Natural killer cell treated with Interleukin-12 subunit alpha and Interleukin-12 subunit beta and Interleukin-15 and Interleukin-18, amount 100 ng/mL, for 72 hours (primary cell): ENCODE results near the gene CHPF. TPM values are rescaled to one million over a fixed set of nuclear protein-coding genes. Genes with fewer than 3 reads are reported as not detected.

Experiments used
- ATAC-seq, 2 donors: fragments of 150-1000 bp; cut with Tn5 transposase in 1 of 2; sonication (Bioruptor Pico), chemical (Tn5 transposase) in 1 of 2; 2 replicates each; pipeline ENCODE4 v1.10.0; 2021
- DNase-seq: peaks from one replicate; pipeline ENCODE4 v3.0.0; 2022; ENCODE audit warnings: low spot score
- H3K27ac Mint-ChIP-seq, 2 donors: 1 replicate in 1 of 2; 2 replicates in 1 of 2; pipeline ENCODE4 v1.8.0; 2022; ENCODE audit warnings: mixed read lengths in 2 of 2, mild to moderate bottlenecking in 1 of 2, moderate library complexity in 1 of 2
- H3K27me3 Mint-ChIP-seq, 2 donors: 1 replicate in 1 of 2; 2 replicates in 1 of 2; pipeline ENCODE4 v1.8.0; 2022; ENCODE audit warnings: mixed read lengths in 2 of 2
- H3K36me3 Mint-ChIP-seq: one replicate; pipeline ENCODE4 v1.8.0; 2022; ENCODE audit warnings: mixed read lengths
- H3K4me1 Mint-ChIP-seq, 2 donors: 1 replicate in 1 of 2; 2 replicates in 1 of 2; pipeline ENCODE4 v1.8.0; 2022; ENCODE audit warnings: low read depth in 2 of 2, mixed read lengths in 2 of 2, mild to moderate bottlenecking in 1 of 2
- H3K4me3 Mint-ChIP-seq: one replicate; pipeline ENCODE4 v1.8.0; 2022; ENCODE audit warnings: mixed read lengths
- H3K9me3 Mint-ChIP-seq: 2 replicates; pipeline ENCODE4 v1.8.0; 2022; ENCODE audit warnings: mixed read lengths
- total RNA-seq, 2 donors: library from RNA; stranded (reverse); gene quantifications; one replicate each; pipeline ENCODE4 v1.2.3, GENCODE V29; 2022

CHPF gene
- total RNA-seq, 2 donors from 2014 or later = 52.4 to 57.5 TPM

DNA sequence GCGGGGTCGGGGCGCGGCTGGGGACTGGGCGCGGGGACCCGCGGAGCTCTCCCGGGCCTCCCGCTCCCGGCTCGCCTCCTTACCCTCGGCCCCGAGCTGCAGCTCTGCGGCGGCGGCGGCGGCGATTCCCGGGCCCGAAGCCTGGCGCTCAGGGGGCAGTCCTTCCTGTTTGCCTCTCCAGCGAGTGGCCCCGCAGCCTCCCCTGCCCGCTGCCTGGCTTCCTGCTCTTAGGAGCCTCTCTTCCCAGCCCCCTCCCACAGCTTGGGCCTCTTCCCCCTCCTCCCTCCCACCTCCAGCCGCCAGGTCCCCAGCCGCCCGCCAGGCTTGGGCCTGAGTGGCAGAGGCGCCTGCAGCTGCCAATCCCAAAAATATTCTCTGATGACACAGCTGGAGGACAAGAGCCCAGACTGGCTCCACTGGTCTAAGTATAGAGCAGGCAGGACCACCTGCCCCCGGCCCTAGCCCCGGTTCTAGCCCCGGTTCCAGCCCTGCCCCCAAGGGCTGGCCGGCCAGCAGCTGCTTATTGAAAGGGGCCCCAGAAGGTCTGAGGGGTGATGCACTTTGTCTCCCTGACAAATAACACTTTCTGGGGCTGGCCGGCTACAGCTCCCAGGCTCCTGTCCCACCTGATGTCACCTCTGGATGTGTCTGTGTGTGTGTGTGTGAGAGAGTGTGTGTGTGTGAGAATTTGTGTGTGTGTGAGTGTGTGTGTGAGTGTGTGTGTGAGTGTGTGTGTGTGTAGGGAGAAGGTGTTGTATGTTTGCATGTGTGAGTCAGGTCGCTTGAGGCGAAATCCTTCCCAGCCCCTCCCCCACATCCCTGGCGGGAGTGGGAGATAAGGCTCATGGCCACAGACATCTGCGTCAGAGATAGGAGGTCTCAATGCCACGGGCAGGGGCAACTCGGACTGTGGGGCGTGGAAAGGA lies 28.0 kb upstream of the CHPF start, which contains the start of gene OBSL1:
TSS of gene OBSL1 (minus strand) at position 229 of the 926 bp plus-strand sequence. CDS start 307 bp downstream, outside the sequence.
- H3K36me3 Mint-ChIP-seq = no peaks in the 10 kb centered on the region
- DNase-seq (no peak), ATAC-seq (peak in 1 of 2 donors; percentile 29)
- H3K27me3 Mint-ChIP-seq = peaks cover 33 to 41% of the 10 kb centered on the region in 2 donors
- no peaks in the 10 kb centered on the region for H3K9me3 Mint-ChIP-seq
- peaks cover 0 to 4% of the 10 kb centered on the region in 2 donors for H3K4me1 Mint-ChIP-seq
- H3K4me3 Mint-ChIP-seq = peak within 1 kb of the TSS; percentile 20
- no peak within 1 kb of the TSS for H3K27ac Mint-ChIP-seq

DNA sequence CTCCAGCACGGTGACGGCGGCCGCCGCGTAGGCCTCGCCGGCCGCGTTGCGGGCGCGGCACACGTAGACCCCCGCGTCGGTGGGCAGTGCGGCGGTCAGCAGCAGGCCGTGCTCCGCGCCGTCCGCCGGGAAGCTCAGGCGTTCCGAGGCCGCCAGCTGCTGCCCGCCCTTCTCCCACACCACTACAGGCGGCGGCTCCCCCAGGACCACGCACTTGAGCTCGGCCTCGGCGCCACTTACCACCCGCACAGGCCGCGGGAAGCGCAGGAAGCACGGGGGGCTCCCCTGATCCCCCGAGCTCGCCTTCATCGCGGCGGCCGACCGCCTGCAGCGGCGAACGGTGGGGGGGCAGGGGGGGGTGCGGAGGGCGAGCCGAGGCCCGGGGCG lies 27.3 kb upstream of the CHPF start:
- no peak overlapping the region for H3K27ac Mint-ChIP-seq
- H3K9me3 Mint-ChIP-seq = no peaks in the 10 kb centered on the region
- H3K27me3 Mint-ChIP-seq = peaks cover 35 to 38% of the 10 kb centered on the region in 2 donors
- H3K4me1 Mint-ChIP-seq = peaks cover 0 to 4% of the 10 kb centered on the region in 2 donors
- no peaks in the 10 kb centered on the region for H3K36me3 Mint-ChIP-seq
- H3K4me3 Mint-ChIP-seq = no peak overlapping the region
- no peak for ATAC-seq
- no peak for DNase-seq

DNA sequence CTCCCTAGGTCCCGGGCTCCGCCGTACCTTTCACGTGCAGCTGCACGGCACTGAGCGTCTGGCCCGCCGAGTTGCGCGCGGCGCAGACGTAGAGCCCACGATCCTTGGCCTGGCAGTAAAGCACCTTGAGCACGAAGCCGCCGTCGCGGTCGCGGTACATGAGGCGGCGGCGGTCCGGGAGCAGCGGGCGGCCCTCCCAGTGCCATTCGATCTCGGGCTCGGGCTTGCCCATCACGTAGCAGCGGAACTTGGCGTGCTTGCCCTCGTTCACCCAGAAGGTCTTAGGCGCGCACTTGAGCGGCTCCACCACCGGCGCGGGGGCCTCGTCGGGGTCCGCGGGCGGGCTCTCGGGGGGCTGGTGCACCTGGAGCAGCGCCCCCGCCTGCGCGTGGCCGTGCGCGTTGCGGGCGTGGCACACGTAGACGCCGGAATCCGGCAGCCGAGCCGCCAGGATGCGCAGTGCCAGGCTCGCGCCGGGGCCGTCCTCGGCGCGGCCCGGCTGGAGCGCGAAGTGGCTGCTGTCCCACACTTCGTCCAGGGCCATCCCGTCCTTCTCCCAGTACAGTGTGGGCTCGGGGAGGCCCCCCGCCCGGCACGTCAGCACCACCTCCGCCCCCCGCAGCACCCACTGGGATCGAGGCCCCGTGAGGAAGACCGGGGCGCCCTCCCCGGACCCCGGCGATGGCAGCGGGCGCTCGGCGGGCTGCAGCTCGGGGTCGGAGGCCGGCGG lies 26.8 kb upstream of the CHPF start:
- Mint-ChIP-seq H3K4me1 (peaks cover 0 to 4% of the 10 kb centered on the region in 2 donors), H3K4me3 (peak overlapping the region; percentile 6), H3K9me3 (no peaks in the 10 kb centered on the region), H3K36me3 (no peaks in the 10 kb centered on the region), H3K27me3 (peaks cover 30 to 36% of the 10 kb centered on the region in 2 donors), H3K27ac (no peak overlapping the region)
- no peak for ATAC-seq
- no peak for DNase-seq

DNA sequence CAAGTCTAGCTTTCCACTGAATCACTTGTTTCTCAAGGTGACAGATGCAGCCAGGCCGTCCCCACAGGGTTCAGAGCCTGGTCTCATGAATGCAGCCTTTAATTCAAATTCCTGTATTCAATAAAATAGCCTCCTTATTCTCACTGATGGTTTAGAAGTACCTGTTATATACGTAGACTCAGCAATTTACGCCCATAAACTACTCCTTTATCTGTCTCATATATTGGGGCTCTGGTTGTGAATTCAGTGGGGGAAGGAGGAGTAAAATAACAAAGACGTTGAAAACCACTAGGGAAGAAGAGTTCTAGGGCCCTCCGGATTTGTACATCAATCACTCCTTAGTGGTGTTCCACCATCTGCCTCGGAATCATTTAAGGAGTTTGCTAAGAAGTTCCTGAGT lies 26.0 kb upstream of the CHPF start:
- H3K27ac Mint-ChIP-seq = no peak overlapping the region
- peak overlapping the region; percentile 6 for H3K4me3 Mint-ChIP-seq
- H3K36me3 Mint-ChIP-seq = no peaks in the 10 kb centered on the region
- H3K9me3 Mint-ChIP-seq = no peaks in the 10 kb centered on the region
- no peak for ATAC-seq
- H3K27me3 Mint-ChIP-seq = peaks cover 28 to 37% of the 10 kb centered on the region in 2 donors
- H3K4me1 Mint-ChIP-seq = peaks cover 0 to 4% of the 10 kb centered on the region in 2 donors
- DNase-seq = no peak

DNA sequence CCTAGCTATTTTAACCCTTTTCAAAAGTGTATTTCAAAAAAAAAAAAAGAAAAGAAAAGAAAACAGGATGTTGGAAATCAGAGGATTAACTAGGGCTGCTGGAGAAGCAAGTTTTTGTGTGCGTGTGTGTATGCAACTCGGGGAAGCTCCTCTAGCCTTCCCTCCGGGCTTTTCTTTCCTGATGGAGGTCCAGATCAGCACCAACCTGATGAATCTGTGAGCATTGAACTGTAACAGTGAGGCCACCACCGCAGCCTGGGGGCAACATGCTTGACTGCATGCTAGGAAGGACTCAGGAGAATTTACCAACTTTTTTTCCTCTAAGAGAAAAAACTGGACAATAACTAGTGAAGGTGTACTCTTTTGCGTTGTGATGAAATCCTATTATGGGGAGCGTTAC lies 25.4 kb upstream of the CHPF start:
- Mint-ChIP-seq H3K4me3 (no peak overlapping the region), H3K27ac (no peak overlapping the region), H3K36me3 (no peaks in the 10 kb centered on the region), H3K27me3 (peaks cover 28 to 40% of the 10 kb centered on the region in 2 donors), H3K4me1 (peaks cover 0 to 4% of the 10 kb centered on the region in 2 donors), H3K9me3 (no peaks in the 10 kb centered on the region)
- no peak for DNase-seq
- no peak for ATAC-seq

DNA sequence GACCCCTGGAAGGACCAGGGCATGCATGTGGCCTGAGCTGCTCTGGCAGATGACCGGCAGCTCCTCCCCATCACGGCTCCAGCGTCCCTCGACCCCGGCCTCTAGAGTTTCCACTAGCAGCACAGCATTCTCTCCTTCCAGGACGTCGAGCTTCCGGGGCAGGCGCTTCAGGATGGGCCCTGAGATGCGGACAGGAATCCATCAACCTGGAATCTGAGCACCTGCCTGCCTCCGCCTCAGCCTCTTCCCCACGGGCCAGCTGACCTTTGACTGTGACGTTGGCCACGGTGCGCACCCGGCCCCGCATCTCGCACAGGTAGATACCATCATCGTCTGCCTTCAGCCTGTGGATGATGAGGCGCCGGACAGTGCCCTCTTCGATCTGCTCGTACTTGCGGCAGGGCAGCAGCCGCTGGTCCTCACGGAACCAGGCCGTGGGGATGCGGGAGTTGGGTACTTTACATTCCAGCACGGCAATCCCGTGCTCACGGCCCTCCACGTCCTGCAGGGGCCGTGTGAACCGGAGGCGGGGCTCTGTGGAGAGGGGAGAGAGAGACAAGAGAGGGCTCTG lies 24.3 kb upstream of the CHPF start:
- Mint-ChIP-seq H3K4me1 (peaks cover 0 to 4% of the 10 kb centered on the region in 2 donors), H3K36me3 (no peaks in the 10 kb centered on the region), H3K27me3 (peaks cover 20 to 33% of the 10 kb centered on the region in 2 donors), H3K9me3 (no peaks in the 10 kb centered on the region), H3K27ac (no peak overlapping the region), H3K4me3 (no peak overlapping the region)
- ATAC-seq (no peak), DNase-seq (no peak)

DNA sequence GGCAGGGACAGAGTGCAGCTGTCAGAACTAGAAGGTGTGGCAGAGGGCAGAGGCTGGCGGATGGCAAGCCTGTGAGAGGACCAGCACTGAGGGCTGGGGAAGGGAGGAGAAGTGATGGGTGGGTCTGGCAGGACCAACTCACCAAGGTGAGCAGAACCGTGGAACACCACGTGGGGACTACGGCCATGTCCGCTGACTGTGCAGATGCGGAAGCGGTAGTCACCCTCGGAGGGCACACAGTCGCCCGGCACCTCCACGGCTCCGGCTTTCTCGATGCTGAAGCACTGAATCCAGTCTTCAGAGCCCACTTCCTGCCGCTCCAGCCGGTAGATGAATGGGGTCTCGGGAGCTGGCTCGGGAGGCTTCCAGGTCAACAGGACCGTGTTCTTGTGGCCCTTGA lies 23.5 kb upstream of the CHPF start:
- DNase-seq = no peak
- Mint-ChIP-seq H3K4me3 (no peak overlapping the region), H3K36me3 (no peaks in the 10 kb centered on the region), H3K27me3 (peaks cover 16 to 32% of the 10 kb centered on the region in 2 donors), H3K9me3 (no peaks in the 10 kb centered on the region), H3K27ac (no peak overlapping the region), H3K4me1 (peaks cover 0 to 4% of the 10 kb centered on the region in 2 donors)
- no peak for ATAC-seq

DNA sequence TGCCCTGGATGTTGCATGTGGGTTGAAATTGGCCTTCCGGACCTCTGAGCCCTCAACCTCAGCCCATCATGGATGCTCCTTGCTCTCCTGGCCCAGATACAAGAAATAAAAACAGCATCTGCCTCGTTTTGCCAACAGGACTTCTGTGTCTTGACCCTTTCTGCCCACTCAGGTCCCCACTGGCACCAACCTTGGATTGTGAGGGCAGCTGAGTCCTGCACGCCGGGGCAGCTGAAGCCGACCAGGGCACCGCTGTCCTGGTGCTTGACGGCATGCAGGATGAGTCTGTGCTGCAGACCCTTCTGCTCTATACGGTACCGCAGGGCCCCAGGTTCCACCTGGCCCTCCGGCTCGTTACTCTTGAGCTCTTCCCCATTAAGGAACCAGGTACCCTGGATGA lies 23.0 kb upstream of the CHPF start:
- DNase-seq (no peak), ATAC-seq (no peak)
- Mint-ChIP-seq H3K9me3 (no peaks in the 10 kb centered on the region), H3K27me3 (peaks cover 11 to 27% of the 10 kb centered on the region in 2 donors), H3K4me1 (peaks cover 0 to under 1% of the 10 kb centered on the region in 2 donors), H3K4me3 (no peak overlapping the region), H3K27ac (no peak overlapping the region), H3K36me3 (no peaks in the 10 kb centered on the region)

DNA sequence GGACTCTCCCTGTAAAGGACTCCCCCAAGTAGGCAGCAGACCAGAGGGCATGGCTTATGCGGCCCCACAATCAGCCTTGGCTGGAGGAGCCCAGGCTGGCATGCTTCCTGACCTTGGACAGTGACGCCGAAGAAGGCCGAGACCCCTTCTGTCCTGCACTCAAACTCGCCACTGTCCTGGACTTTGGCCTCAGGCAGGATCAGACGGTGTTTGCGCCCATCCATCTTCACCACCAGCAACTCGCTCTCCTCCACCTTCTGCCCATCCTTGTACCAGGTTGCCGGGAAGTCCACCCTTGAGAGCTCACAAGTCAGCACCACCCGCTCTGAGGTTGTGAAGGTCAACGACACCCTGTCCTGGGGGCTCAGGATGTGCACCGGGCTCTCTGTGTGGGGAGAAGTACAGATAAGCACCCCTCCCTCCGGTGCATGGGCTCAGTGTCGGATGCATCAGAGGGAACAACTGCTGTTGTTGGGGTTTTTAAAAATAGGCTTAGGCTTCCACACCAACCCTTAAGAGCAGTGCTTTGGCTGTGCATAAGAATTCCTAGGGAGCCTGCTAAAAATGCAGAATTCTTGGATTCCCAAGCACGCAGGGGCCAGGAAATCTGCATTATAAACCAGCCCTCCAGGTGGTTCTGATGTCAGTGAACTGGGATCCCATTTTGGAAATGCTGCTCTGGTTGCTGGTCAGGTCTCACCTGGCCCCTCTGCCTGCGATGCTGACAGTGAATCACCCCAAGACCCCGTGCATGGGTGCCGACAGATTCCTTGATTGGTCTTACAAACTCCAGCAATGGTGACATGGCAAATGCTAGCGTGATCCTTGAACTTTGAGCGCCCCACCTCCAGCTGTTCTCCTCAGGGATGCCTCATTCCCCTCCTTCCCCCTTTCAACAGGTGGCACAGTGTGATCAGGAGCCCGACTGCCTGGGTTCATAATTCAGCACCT lies 21.8 kb upstream of the CHPF start:
- no peak for ATAC-seq

DNA sequence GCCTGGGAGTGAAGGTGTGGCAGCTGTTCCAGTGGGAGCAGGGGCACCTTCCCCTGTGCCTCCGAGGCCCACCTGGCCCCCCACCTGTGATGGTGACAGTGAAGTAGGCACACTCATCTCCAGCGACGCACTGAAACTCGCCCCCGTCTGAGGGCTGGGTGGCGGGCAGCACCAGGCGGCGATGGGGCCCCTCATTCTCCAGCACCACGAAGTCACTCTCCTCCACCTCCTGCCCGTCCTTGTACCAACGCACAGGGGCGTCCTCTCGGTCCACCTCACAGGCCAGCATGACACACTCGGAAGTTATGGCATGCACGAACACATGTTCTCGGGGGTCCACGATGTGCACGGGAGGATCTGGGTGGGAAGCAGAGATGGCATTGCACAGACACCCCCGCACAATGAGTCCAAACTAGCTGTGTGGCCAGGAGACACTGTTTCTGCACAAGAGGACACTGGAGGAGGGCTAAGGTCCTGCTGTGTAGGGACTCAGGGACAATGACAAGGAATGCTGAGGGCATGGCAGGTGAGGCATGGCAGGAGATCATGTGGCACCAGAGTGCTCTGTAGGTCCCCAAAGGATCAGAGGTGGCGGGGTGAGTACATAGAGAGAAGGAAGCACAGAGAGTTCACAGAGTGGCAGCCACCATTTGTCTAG lies 19.8 kb upstream of the CHPF start:
- Mint-ChIP-seq H3K4me3 (no peak overlapping the region), H3K36me3 (no peaks in the 10 kb centered on the region), H3K4me1 (no peaks in the 10 kb centered on the region), H3K27ac (no peak overlapping the region), H3K9me3 (no peaks in the 10 kb centered on the region), H3K27me3 (peaks cover 0 to 19% of the 10 kb centered on the region in 2 donors)
- ATAC-seq (no peak), DNase-seq (no peak)

More for the DNA sequence above, 21.8 kb upstream of the CHPF start:
- Mint-ChIP-seq H3K9me3 (no peaks in the 10 kb centered on the region), H3K27me3 (peaks cover 8 to 27% of the 10 kb centered on the region in 2 donors), H3K36me3 (no peaks in the 10 kb centered on the region), H3K4me3 (no peak overlapping the region), H3K4me1 (no peaks in the 10 kb centered on the region), H3K27ac (no peak overlapping the region)
- no peak for DNase-seq

DNA sequence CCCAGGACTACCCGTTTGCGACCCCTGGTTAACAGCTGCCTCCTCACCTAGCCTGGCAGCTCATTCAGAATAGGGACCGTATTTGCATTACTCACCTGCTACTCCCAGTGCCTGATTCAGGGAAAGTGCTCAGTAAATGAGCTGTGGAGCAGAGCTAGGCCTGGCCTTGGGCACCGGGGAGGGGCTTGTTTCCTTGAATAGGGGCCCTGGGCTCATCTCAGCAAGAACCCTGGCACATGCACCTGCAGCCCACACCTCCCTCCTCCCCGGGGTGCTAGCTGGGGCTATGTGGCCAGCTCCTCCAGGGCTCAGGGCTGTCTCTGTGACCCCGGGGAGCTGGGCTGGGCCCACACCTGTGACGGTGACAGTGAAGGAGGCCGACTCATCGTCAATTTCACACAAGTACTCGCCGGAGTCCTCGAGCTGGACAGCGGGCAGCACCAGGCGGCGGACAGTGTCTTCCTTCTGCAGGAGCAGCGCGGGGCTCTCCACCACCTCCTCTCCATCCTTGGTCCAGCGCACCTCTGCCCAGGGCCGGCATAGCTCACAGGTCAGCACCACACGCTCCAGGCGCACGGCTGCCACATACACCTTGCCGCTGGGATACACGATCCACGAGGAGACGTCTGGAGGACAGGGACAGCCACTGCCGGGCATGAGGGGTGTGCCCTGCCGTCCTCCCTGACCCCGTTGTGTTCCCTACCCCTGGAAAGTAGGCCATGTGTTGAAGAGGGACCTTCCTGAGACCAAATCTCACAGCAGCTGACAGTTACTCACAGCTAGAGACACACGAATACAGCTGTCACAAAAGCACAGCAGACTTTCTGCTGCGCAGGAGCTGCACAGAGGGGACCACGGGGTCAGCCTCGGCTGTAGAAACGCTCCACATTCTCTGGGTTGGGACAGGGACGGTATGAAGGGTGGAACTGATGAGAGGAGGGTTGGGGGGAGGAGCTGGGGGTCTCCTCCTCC lies 18.7 kb upstream of the CHPF start:
- Mint-ChIP-seq H3K27ac (no peak overlapping the region), H3K4me3 (no peak overlapping the region), H3K27me3 (peaks cover 0 to 15% of the 10 kb centered on the region in 2 donors), H3K9me3 (no peaks in the 10 kb centered on the region), H3K36me3 (no peaks in the 10 kb centered on the region), H3K4me1 (no peaks in the 10 kb centered on the region)
- ATAC-seq = no peak
- no peak for DNase-seq
